Peyer's patch (tissue), 4 donors: Measurements from ENCODE around the gene NES.

Experiments
- CTCF ChIP-seq, 6 experiments: fragments of 450-650 bp in 4 of 6; fragments of 200-600 bp in 2 of 6; sonication (generic) in 1 of 6; IDR thresholded peaks; one replicate each; pipeline ENCODE4 v1.5.1; 2017 to 2019; ENCODE audit warnings: antibody characterized with exemption in 6 of 6, mild to moderate bottlenecking in 3 of 6, moderate library complexity in 1 of 6
- POLR2A ChIP-seq, 2 donors: fragments of 450-650 bp; IDR thresholded peaks; one replicate each; pipeline ENCODE4 v1.5.1; 2017; ENCODE audit warnings: antibody characterized with exemption in 2 of 2, mild to moderate bottlenecking in 2 of 2, moderate library complexity in 2 of 2

- TF ChIP-seq CTCF (IDR thresholded peaks at IDR 0.05) (no peak), POLR2A (IDR thresholded peaks at IDR 0.05) (no peak)
Measured at GRCh38 chr1:156690675-156691036, 13.4 kb upstream of the NES start.
